GM19452 (cell line): ENCODE data around the gene SMC3.

Experiments
- ATAC-seq: cut with Tn5 transposase; IDR thresholded peaks from one replicate; pipeline ENCODE4 v1.9.1; 2021; ENCODE audit not compliant: unreplicated experiment

Gene SMC3

GRCh38 chr10:110643653-110644597 is 76.4 kb downstream of the SMC3 start, which contains the start of gene RBM20:
RBM20 (plus strand) TSS chr10:110644336; CDS start chr10:110644455, 119 bp downstream.
- ATAC-seq: no peak

GRCh38 chr10:110644598-110645462 is 77.3 kb downstream of the SMC3 start:
- ATAC-seq: no peak

- ATAC-seq: no peak
Measured at GRCh38 chr10:110646417-110647135, 79.1 kb downstream of the SMC3 start.

GRCh38 chr10:110647136-110647430 is 79.6 kb downstream of the SMC3 start:
- ATAC-seq: no peak

GRCh38 chr10:110648692-110649346 is 81.3 kb downstream of the SMC3 start:
- ATAC-seq: no peak

- ATAC-seq: no peak
Measured at GRCh38 chr10:110649347-110650264, 82.1 kb downstream of the SMC3 start.

GRCh38 chr10:110650265-110650668 is 82.8 kb downstream of the SMC3 start:
- no peak for ATAC-seq

GRCh38 chr10:110651044-110651958 is 83.8 kb downstream of the SMC3 start:
- peak; percentile 81 for ATAC-seq

GRCh38 chr10:110652475-110653118 is 85.1 kb downstream of the SMC3 start:
- no peak for ATAC-seq
